AG20443 (cell line): ENCODE measurements around the gene UBXN4.

ENCODE experiments used
- DNase-seq: peaks from one replicate; pipeline ENCODE4 v3.0.0; 2012; ENCODE audit warnings: low spot score, mixed read lengths

The UBXN4 gene

DNA sequence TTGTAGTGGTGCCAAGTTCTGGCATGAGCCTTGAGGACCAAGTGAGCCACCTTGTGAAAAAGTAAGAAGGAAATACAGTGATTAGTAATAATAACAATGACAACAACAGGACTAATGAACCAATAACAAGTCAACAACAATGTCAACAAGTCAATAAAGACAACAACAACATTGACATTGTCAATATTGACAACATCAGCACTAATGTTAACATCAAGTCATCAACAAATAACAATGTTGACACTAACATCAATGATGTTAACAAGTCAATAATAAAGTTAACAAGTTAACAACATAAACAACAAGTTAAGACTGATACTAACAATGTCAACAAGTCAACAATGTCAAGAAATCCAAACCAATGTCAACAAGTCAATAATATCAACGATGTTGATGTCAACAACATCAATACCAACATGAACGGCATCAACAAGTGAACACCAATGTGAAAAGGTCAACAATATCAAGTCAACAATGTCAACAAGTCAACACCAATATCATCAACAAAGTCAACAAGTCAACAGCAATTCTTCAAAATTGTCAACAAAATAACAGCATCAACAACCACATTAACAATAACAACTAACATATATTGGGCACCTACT, 71.4 kb downstream of the UBXN4 start:
- no peak for DNase-seq

DNA sequence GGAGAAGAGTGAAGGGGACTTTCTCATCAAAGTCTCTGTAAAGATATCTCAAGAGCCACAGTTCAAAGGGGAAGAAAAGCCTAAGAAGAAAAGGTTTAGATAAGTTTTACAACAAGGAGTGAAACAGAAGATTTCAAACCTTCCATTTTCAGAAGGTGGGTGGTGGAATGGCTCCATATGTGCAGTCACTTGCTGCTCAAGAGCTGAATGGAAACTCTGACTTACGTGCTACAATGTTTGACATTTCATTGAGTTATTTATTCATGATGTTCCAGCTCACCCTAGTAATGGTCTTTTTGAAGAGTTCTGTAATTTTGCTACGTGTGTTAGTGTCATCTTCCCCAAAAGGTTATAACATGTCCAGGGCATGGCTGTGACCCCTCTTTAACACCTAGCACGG, 73.6 kb downstream of the UBXN4 start:
- DNase-seq, result no peak

DNA sequence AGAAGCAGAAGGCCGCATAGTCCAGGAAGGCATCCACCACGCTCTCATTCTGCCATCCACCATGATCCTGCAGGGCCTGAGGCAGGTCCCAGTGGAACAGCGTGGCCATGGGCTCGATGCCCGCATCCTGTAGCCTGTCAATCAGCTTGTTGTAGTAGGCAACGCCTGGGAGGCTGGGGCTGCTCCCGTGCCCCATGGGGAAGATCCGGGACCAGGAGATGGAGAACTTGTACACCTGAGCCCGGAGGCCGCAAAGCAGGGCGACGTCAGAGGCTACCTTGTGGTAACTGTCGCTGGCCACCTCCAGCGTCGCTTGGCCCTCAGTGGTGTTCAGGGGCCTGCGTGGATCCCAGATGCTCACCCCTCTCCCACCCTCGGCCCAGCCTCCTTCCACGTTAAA, 75.8 kb downstream of the UBXN4 start:
- no peak for DNase-seq

DNA sequence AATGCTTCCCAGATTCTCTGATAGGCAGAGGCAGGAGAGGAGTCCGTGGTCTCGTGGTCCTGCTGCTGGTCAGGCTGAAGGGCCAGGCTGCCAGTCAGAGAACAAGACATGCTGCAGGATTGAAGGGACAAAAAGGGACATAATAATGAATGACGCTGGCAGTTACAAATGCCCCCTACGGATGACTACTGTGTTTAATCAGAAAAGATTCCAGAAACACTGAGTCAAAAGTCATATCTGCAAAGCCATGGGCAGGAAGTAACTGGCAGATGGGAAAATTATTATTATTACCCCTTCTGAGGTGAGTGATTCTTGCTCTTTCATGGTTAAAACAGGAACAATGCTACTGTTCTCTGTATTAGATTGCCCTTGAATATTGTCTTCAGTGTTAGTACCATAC, 76.3 kb downstream of the UBXN4 start:
- no peak for DNase-seq

- peak; percentile 54 for DNase-seq
Measured at GRCh38 chr2:135818937-135819610, 77.4 kb downstream of the UBXN4 start.

- no peak for DNase-seq
Measured at GRCh38 chr2:135820003-135820618, 78.5 kb downstream of the UBXN4 start.

DNA sequence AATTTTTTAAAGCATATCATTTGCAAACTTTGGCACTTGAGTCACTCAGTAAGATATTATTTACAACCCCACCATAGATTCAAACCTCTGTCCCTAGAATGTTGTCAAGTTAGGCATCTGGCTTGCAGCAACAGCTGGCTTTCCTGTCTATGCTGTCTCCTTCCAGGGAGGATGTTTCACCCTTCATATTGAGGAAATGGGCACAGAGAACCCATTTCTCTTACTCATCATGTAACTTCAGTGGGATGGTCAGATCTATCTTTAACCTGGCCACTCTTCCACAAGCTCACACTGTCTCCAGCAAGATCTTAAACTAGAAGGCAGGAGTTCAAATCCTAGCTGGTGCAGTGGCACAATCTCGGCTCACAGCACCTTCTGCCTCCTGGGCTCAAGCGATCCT, 79.5 kb downstream of the UBXN4 start:
- no peak for DNase-seq

GRCh38 chr2:135822855-135823254, 81.2 kb downstream of the UBXN4 start:
- DNase-seq, result no peak

- DNase-seq, result no peak
Measured at GRCh38 chr2:135825131-135825530, 83.5 kb downstream of the UBXN4 start.

GRCh38 chr2:135825550-135826176, 84.0 kb downstream of the UBXN4 start:
- no peak for DNase-seq

DNA sequence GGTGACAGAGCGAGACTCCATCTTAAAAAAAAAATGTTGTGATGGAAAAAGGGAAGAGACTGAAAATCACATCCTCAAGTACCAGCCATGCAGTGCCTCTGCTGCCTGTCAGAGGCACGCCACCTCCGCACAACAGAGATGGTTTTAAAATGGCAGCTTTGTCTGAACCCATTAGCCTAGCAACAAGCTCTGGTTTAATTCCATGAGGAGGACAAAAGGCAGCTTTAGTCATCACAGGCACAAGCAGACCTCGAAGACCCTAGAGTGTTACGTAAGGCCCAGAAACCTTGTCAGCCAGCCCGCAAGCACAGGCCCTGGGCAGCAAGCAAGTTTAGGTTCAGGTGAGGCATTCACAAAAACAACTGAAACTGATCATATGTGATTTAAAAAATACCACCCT, 84.9 kb downstream of the UBXN4 start:
- DNase-seq, result no peak

DNA sequence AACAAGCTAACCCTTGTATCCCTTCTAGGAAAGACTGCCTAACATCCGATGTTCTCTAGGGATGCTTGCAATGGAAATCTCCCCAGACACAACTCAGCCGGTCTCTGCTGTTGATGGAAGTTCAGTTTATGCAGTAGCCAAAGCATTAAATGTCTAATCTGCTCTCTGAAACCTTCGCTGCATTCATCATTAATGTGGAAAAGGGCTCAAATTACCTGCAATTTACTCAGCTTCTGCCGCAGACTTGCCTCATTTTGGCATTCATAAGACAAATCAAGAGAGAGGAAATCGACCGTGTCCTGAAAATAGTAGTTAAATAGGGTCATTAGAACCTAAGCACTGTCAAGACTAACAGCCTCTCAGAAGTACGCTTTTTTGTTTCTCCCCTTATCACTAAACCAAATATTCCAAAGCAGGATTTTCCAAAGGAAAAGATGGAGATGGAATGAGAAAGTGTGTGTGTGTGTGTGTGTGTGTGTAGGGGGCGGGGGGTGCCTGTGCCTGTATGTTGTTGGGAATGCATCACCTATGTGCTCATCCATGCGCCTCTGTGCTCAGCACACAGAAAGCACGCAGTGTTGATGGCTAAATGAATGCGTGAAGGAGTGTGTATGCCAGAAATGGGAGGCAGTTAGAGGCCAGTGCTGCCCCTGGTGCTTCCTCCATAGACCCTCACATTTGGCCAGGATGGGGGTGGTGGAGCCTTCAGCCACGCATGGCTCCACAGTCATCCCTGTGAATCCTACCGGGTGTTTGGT, 87.9 kb downstream of the UBXN4 start:
- no peak for DNase-seq

- no peak for DNase-seq
Measured at GRCh38 chr2:135831180-135831812, 89.6 kb downstream of the UBXN4 start.

GRCh38 chr2:135832891-135833290, 91.2 kb downstream of the UBXN4 start:
- DNase-seq, result no peak
